Left ventricle myocardium inferior (tissue), 1 donor: ENCODE data around the gene WHAMM. TPM values are rescaled to one million over a fixed set of nuclear protein-coding genes. Genes with fewer than 3 reads are reported as not detected.
A peak's percentile ranks its signal among the peaks of the same experiment; 100 is the strongest.
"Not testable (repeated sequence)": the region's sequence is repeated elsewhere in the genome, so short reads cannot be mapped to it uniquely, and the experiment has no call there.

Experiments used
- DNase-seq: peaks from one replicate; pipeline ENCODE4 v3.0.0-alpha.2; 2020
- H3K27ac ChIP-seq: fragments of 200-600 bp; replicated peaks from 2 replicates; pipeline ENCODE4 v1.8.0; 2021
- H3K27me3 ChIP-seq: fragments of 200-600 bp; 2 replicates; pipeline ENCODE4 v1.8.0; 2021; ENCODE audit warnings: low read depth
- H3K36me3 ChIP-seq: fragments of 200-600 bp; 2 replicates; pipeline ENCODE4 v1.8.0; 2021
- H3K4me1 ChIP-seq: fragments of 200-600 bp; 2 replicates; pipeline ENCODE4 v1.8.0; 2021
- H3K4me3 ChIP-seq: fragments of 200-600 bp; 2 replicates; pipeline ENCODE4 v1.8.0; 2021; ENCODE audit warnings: mild to moderate bottlenecking, moderate library complexity
- H3K9me3 ChIP-seq: fragments of 200-600 bp; replicated peaks from 2 replicates; pipeline ENCODE4 v1.8.0; 2021
- intact Hi-C: fragments of 100-400 bp; cut with micrococcal nuclease; formaldehyde crosslinking; loops from one replicate; pipeline ENCODE4 v1.11.0; 2022
- long read RNA-seq: library from polyadenylated mRNA; unstranded; transcript quantifications from one replicate; pipeline ENCODE4 v2.0.0, GENCODE V29; 2021
- total RNA-seq: library from RNA; stranded (reverse); fragmentation: NEBNext Ultra II Directional; extraction: Animal tissue kit (Norgen Biotek cat#: 25700); gene quantifications from one replicate; pipeline ENCODE4 v1.2.1, GENCODE V29; 2021
- TF ChIP-seq, protein P1 (sequence below): fragments of 200-600 bp; IDR thresholded peaks from 2 replicates; pipeline ENCODE4 v1.8.0; 2021; ENCODE audit warnings: antibody characterized with exemption, mild to moderate bottlenecking, borderline replicate concordance
- donor health status: DM: no; HTN: yes; CAD: no; lungs with severe emphysema.

WHAMM gene, protein sequence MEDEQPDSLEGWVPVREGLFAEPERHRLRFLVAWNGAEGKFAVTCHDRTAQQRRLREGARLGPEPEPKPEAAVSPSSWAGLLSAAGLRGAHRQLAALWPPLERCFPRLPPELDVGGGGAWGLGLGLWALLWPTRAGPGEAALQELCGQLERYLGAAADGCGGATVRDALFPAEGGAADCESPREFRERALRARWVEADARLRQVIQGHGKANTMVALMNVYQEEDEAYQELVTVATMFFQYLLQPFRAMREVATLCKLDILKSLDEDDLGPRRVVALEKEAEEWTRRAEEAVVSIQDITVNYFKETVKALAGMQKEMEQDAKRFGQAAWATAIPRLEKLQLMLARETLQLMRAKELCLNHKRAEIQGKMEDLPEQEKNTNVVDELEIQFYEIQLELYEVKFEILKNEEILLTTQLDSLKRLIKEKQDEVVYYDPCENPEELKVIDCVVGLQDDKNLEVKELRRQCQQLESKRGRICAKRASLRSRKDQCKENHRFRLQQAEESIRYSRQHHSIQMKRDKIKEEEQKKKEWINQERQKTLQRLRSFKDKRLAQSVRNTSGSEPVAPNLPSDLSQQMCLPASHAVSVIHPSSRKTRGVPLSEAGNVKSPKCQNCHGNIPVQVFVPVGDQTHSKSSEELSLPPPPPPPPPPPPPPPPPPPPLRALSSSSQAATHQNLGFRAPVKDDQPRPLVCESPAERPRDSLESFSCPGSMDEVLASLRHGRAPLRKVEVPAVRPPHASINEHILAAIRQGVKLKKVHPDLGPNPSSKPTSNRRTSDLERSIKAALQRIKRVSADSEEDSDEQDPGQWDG
- 5.4 TPM for total RNA-seq
- long read RNA-seq, full-length matches to known transcripts: 4 of 9 reads
- long read RNA-seq, partial matches to known transcripts: 1 of 9 reads
- long read RNA-seq, other reads (novel, unspliced or antisense): 4 of 9 reads

DNA sequence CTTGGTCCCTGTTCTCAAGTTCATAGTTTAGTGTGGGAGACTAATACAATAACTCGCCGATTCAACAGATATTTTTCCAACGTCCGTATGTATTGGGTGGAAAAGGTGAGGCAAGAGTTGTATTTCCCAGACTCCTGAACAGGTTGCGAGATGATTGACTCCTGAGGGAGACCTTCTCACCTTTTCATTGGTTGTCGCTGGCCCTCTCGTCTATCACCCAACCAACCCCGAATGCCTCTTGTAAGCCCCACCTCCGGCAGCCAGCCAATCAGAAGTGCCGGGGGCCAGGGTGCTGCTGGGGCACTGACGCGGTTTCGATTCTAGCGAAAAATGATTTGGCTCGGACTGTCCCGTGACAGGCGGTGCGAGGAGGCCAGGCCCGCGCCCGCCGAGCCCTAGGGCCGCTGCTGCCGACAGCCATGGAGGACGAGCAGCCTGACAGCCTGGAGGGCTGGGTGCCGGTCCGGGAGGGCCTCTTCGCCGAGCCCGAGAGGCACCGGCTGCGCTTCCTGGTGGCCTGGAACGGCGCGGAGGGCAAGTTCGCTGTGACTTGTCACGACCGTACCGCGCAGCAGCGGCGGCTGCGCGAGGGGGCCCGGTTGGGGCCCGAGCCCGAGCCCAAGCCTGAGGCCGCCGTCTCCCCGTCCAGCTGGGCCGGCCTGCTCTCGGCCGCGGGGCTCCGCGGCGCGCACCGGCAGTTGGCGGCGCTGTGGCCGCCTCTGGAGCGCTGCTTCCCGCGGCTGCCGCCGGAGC is at the start of gene WHAMM:
Gene WHAMM, plus strand, starts transcription at position 321 of the 753 bp plus-strand sequence. Its CDS starts 99 bp downstream, at position 420.
- Histone ChIP-seq H3K4me1 (peaks cover 66% of the 10 kb centered on the region), H3K27ac (peak within 1 kb of the TSS; percentile 99), H3K36me3 (peaks cover 17% of the 10 kb centered on the region), H3K9me3 (no peaks in the 10 kb centered on the region), H3K27me3 (no peaks in the 10 kb centered on the region), H3K4me3 (peak within 1 kb of the TSS; percentile 94)
- TF ChIP-seq, protein P1, sequence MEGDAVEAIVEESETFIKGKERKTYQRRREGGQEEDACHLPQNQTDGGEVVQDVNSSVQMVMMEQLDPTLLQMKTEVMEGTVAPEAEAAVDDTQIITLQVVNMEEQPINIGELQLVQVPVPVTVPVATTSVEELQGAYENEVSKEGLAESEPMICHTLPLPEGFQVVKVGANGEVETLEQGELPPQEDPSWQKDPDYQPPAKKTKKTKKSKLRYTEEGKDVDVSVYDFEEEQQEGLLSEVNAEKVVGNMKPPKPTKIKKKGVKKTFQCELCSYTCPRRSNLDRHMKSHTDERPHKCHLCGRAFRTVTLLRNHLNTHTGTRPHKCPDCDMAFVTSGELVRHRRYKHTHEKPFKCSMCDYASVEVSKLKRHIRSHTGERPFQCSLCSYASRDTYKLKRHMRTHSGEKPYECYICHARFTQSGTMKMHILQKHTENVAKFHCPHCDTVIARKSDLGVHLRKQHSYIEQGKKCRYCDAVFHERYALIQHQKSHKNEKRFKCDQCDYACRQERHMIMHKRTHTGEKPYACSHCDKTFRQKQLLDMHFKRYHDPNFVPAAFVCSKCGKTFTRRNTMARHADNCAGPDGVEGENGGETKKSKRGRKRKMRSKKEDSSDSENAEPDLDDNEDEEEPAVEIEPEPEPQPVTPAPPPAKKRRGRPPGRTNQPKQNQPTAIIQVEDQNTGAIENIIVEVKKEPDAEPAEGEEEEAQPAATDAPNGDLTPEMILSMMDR: peak; percentile 19
- peak; percentile 99 for DNase-seq
- intact Hi-C loops: no loop called here

DNA sequence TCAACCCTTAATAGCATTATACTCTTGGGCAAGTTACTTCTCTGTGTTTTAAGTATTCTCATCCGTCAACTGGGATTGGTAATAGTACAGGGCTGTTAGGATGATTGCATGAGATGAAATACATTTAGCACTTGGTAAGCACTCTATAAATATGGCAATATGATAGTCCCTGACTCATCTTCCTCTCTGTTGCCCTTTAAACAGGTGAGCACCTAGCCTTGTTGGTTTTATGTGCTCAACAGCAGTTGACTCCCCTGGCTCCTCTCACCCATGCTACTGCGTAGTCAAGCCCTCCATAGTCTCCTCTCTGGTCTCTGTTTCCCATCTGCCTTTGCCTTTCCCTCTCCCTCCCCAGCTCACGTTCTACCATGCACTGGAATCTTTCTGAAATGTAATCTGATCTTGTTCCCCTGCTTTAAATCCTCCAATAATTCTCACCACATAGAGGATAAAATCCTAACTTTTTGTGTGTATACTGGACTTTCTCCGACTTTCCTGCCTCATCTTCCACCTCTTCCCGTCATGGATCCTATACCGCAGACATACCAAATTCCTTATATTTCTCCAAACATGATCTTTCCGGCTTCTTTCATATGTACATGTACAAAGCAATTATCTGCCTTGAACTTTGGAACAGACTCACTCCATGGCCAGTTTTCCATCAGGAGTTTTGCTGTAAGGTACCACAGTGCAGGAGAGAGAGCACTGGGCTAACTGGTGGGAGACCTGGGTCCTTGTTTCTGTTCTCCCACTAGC is 45.9 kb upstream of the WHAMM start:
- intact Hi-C loops: no loop called here
- Histone ChIP-seq H3K4me3 (no peak overlapping the region), H3K27ac (no peak overlapping the region), H3K27me3 (no peaks in the 10 kb centered on the region), H3K4me1 (peaks cover 21% of the 10 kb centered on the region), H3K36me3 (peaks cover 94% of the 10 kb centered on the region), H3K9me3 (no peaks in the 10 kb centered on the region)
- DNase-seq: no peak
- TF ChIP-seq, protein P1: no peak

DNA sequence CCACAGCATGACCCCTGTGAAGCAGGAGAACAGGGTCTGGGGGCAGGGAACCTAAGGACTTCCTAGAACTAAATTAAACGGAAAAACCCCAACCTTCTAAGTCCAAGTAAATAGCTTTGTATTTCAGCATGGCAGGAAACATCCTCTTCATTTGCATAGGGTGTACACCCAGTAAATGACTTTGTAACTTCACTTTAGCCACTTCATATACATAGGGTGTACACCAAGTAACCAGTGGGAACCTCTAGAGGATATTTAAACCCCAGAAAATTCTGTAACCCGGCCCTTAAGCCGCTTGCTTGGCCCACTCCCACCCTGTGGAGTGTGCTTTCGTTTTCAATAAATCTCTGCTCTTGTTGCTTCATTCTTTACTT is 45.3 kb upstream of the WHAMM start:
- Histone ChIP-seq H3K36me3 (peaks cover 93% of the 10 kb centered on the region), H3K27ac (no peak overlapping the region), H3K4me1 (peaks cover 21% of the 10 kb centered on the region), H3K9me3 (no peaks in the 10 kb centered on the region), H3K27me3 (no peaks in the 10 kb centered on the region), H3K4me3 (no peak overlapping the region)
- TF ChIP-seq, protein P1: no peak
- intact Hi-C loops: no loop called here
- no peak for DNase-seq

DNA sequence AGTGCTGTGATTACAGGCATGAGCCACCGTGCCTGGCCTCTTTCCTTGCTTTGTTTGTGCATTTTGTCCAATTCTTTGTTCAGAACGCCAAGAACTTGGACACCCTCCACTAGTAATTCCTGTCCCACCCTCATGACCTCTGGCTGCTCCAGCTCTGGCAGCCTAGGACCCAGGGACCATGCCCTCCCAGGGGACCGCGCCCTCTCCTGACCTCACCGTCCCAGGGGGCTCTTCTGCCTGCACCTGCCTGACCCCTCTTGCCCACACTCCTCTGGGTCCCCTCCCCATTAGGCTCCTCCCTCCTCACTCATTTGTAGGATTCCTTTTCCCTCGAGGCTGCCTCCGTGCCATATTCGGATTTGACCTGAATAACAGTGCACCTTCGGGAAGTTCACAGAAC is 44.7 kb upstream of the WHAMM start:
- Histone ChIP-seq H3K27ac (peak overlapping the region; percentile 21), H3K4me1 (peaks cover 21% of the 10 kb centered on the region), H3K36me3 (peaks cover 90% of the 10 kb centered on the region), H3K9me3 (no peaks in the 10 kb centered on the region), H3K27me3 (no peaks in the 10 kb centered on the region), H3K4me3 (no peak overlapping the region)
- intact Hi-C loops: no loop called here
- DNase-seq: no peak
- TF ChIP-seq, protein P1: no peak

DNA sequence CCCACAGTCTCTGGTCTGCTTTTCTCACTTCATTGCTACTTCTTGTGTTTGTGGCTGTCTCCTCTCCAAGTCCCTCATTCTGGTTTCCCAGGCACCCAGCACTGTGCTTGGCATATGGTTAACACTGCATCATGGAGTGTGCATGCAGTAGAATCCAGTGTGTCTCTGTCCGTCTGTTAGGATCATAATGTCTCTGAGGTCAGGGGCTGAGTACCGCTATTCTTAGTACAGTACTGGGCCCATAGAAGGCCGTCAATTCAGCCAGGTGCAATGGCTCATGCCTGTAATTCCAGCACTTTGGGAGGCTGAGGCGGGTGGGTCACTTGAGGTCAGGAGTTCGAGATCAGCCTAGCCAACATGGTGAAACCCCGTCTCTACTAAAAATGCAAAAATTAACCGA is 43.2 kb upstream of the WHAMM start:
- H3K36me3 ChIP-seq: peaks cover 75% of the 10 kb centered on the region
- H3K9me3 ChIP-seq, intact Hi-C loops, H3K27me3 ChIP-seq, DNase-seq, H3K4me3 ChIP-seq: not testable (repeated sequence)
- H3K27ac ChIP-seq: peak overlapping the region; percentile 46
- H3K4me1 ChIP-seq: peaks cover 21% of the 10 kb centered on the region
